ENCODE results near the gene DPF3. TPM values are rescaled to one million over a fixed set of nuclear protein-coding genes. Genes with fewer than 3 reads are reported as not detected.
A peak's percentile ranks its signal among the peaks of the same experiment; 100 is the strongest.

Gene DPF3
- total and polyA plus RNA-seq, 4 donors = 0.17 to 3.9 (median 0.52) TPM

DNA sequence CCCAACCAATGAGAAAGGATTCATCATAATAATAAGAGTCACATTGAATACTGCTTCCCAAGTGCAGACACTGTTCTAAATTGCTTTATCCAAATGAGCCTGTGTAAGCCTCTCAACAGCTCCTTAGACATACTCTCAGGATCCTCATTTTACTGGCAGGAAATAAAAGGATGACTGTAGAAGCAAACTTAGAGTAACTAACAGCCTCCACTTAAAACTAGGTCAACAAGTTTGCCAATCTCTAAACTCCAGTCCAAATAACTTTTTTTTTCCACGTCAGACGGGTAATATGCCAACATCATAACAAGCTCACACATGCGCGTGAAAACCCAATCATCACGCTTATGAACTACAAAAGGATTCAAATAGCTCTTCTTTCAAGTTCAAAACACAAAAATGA is 15.3 kb upstream of the DPF3 start:
- DNase-seq (peak in 2 of 3 donors; percentile 30 to 66), ATAC-seq (ENCODE audit: insufficient read depth, low FRiP score) (no peak)
- Histone ChIP-seq H3K36me3 (ENCODE audit: control insufficient read depth in 4 of 4, insufficient read depth in 4 of 4, low read length in 4 of 4) (no peaks in the 10 kb centered on the region), H3K27me3 (ENCODE audit: control insufficient read depth in 3 of 3, insufficient read depth in 3 of 3, low read length in 2 of 3) (no peaks in the 10 kb centered on the region), H3K27ac (ENCODE audit: low read depth in 1 of 2, low read length in 1 of 2) (no peak overlapping the region), H3K4me3 (no peak overlapping the region), H3K9ac (ENCODE audit: insufficient read depth in 1 of 2, low read length in 2 of 2) (no peak overlapping the region), H3K9me3 (ENCODE audit: control insufficient read depth in 4 of 4, insufficient read depth in 3 of 4, low read length in 3 of 4) (no peaks in the 10 kb centered on the region), H3K4me1 (ENCODE audit: control insufficient read depth in 5 of 5, insufficient read depth in 5 of 5, low read length in 5 of 5) (peaks cover 0 to 13% (median 5%) of the 10 kb centered on the region in 5 donors)
- WGBS, 2 donors = 52 to 81% methylated on average over 5 of the region's 5 CpGs
- TF ChIP-seq, protein P1, sequence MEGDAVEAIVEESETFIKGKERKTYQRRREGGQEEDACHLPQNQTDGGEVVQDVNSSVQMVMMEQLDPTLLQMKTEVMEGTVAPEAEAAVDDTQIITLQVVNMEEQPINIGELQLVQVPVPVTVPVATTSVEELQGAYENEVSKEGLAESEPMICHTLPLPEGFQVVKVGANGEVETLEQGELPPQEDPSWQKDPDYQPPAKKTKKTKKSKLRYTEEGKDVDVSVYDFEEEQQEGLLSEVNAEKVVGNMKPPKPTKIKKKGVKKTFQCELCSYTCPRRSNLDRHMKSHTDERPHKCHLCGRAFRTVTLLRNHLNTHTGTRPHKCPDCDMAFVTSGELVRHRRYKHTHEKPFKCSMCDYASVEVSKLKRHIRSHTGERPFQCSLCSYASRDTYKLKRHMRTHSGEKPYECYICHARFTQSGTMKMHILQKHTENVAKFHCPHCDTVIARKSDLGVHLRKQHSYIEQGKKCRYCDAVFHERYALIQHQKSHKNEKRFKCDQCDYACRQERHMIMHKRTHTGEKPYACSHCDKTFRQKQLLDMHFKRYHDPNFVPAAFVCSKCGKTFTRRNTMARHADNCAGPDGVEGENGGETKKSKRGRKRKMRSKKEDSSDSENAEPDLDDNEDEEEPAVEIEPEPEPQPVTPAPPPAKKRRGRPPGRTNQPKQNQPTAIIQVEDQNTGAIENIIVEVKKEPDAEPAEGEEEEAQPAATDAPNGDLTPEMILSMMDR (IDR thresholded peaks at IDR 0.05; ENCODE audit: control extremely low read depth, extremely low read depth) = no peak

DNA sequence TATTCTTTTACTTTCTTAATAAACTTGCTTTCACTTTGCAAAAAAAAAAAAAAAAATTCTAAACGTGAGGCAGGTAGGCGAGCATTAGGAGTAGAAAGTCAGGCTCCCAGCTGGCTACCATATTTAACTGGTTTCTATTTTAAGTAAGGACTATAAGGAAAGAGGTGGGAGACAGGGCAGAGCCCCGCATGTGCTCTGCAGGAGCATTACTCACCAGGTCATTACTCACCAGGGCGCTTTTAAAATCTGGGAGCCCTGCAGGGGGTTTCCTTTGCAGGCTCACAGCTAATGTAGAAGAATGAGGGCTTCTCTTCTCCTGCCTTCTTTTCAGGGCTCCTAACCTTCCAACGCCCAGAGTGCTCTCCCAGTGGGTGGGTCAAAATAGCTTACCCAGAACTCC is 14.0 kb upstream of the DPF3 start:
- Histone ChIP-seq H3K9ac (ENCODE audit: insufficient read depth in 1 of 2, low read length in 2 of 2) (no peak overlapping the region), H3K36me3 (ENCODE audit: control insufficient read depth in 4 of 4, insufficient read depth in 4 of 4, low read length in 4 of 4) (no peaks in the 10 kb centered on the region), H3K27ac (ENCODE audit: low read depth in 1 of 2, low read length in 1 of 2) (peak overlapping the region in 1 of 2 donors; percentile 3), H3K4me3 (no peak overlapping the region), H3K9me3 (ENCODE audit: control insufficient read depth in 4 of 4, insufficient read depth in 3 of 4, low read length in 3 of 4) (no peaks in the 10 kb centered on the region), H3K27me3 (ENCODE audit: control insufficient read depth in 3 of 3, insufficient read depth in 3 of 3, low read length in 2 of 3) (no peaks in the 10 kb centered on the region), H3K4me1 (ENCODE audit: control insufficient read depth in 5 of 5, insufficient read depth in 5 of 5, low read length in 5 of 5) (peaks cover 0 to 13% (median 5%) of the 10 kb centered on the region in 5 donors)
- DNase-seq = no peak
- TF ChIP-seq, protein P1 (IDR thresholded peaks at IDR 0.05; ENCODE audit: control extremely low read depth, extremely low read depth) = no peak
- 58 to 74% methylated on average over 5 of the region's 5 CpGs for WGBS, 2 donors
- ATAC-seq (ENCODE audit: insufficient read depth, low FRiP score) = no peak

DNA sequence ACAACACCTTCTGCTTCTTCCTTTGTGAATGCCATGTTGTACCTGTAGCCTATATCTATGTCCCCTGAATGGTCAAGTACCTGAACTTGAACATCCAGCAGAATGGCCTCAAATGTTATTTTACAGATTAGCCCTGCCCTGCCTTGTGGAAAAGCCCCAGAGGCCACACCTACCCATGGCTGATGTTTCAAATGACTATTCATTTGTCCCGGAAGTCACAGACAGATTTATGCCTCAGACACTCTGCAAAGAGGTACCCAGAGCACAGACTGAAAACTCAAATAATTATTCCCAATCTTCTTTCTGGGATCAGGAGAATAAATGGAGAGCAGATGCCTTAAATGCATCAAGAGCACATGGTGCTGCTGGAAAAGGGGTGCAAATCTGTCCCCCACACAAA is 13.0 kb upstream of the DPF3 start:
- TF ChIP-seq, protein P1 (IDR thresholded peaks at IDR 0.05; ENCODE audit: control extremely low read depth, extremely low read depth) = no peak
- H3K9ac ChIP-seq (ENCODE audit: insufficient read depth in 1 of 2, low read length in 2 of 2) = no peak overlapping the region

DNA sequence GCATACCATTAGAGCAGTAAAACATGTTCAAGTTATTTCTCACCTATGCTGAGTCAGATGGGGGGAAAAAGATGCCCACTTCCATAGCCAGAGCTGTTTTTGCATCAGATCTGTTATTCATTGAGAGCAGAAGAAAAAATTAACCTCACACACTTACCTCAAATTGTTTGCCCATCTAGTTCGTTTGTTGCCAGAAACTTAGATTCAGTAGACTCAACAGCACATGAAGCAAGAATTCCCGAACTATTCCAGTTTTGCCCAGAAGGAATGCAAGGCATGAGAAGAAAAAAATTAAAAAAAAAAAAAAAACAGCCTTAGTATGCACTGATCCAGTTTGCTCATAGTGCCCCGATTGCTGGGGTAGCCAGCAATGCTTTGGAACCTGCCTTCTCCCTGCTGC is 12.4 kb upstream of the DPF3 start:
- no peak for ATAC-seq (ENCODE audit: insufficient read depth, low FRiP score)
- Histone ChIP-seq H3K27me3 (ENCODE audit: control insufficient read depth in 3 of 3, insufficient read depth in 3 of 3, low read length in 2 of 3) (no peaks in the 10 kb centered on the region), H3K36me3 (ENCODE audit: control insufficient read depth in 4 of 4, insufficient read depth in 4 of 4, low read length in 4 of 4) (no peaks in the 10 kb centered on the region), H3K9me3 (ENCODE audit: control insufficient read depth in 4 of 4, insufficient read depth in 3 of 4, low read length in 3 of 4) (no peaks in the 10 kb centered on the region), H3K9ac (ENCODE audit: insufficient read depth in 1 of 2, low read length in 2 of 2) (no peak overlapping the region), H3K4me1 (ENCODE audit: control insufficient read depth in 5 of 5, insufficient read depth in 5 of 5, low read length in 5 of 5) (peaks cover 0 to 13% (median 5%) of the 10 kb centered on the region in 5 donors), H3K27ac (ENCODE audit: low read depth in 1 of 2, low read length in 1 of 2) (no peak overlapping the region), H3K4me3 (no peak overlapping the region)
- 45 to 76% methylated on average over 3 of the region's 3 CpGs for WGBS, 2 donors
- no peak for DNase-seq
- TF ChIP-seq, protein P1 (IDR thresholded peaks at IDR 0.05; ENCODE audit: control extremely low read depth, extremely low read depth) = no peak

More for the DNA sequence above, 13.0 kb upstream of the DPF3 start:
- H3K27ac ChIP-seq (ENCODE audit: low read depth in 1 of 2, low read length in 1 of 2) = no peak overlapping the region
- H3K4me1 ChIP-seq (ENCODE audit: control insufficient read depth in 5 of 5, insufficient read depth in 5 of 5, low read length in 5 of 5) = peaks cover 0 to 13% (median 5%) of the 10 kb centered on the region in 5 donors
- DNase-seq (no peak), ATAC-seq (ENCODE audit: insufficient read depth, low FRiP score) (no peak)
- H3K36me3 ChIP-seq (ENCODE audit: control insufficient read depth in 4 of 4, insufficient read depth in 4 of 4, low read length in 4 of 4) = no peaks in the 10 kb centered on the region
- WGBS, 2 donors = 35 to 46% methylated on average over 1 of the region's 1 CpG
- H3K27me3 ChIP-seq (ENCODE audit: control insufficient read depth in 3 of 3, insufficient read depth in 3 of 3, low read length in 2 of 3) = no peaks in the 10 kb centered on the region
- H3K4me3 ChIP-seq = no peak overlapping the region
- no peaks in the 10 kb centered on the region for H3K9me3 ChIP-seq (ENCODE audit: control insufficient read depth in 4 of 4, insufficient read depth in 3 of 4, low read length in 3 of 4)

Measured in lung (tissue), 12 donors.